Measurements from ENCODE around the gene ORC5.
"Not testable (repeated sequence)": the region's sequence is repeated elsewhere in the genome, so short reads cannot be mapped to it uniquely, and the experiment has no call there.

Gene ORC5

GRCh38 chr7:104207731-104208420 lies at the start of gene ORC5:
Gene ORC5 (minus strand): TSS chr7:104208013. CDS start chr7:104207904, 109 bp downstream.
- DNase-seq = peak; percentile 79

- DNase-seq = no peak
Measured at GRCh38 chr7:104255616-104256015, 47.8 kb upstream of the ORC5 start.

GRCh38 chr7:104255194-104255593 lies 47.4 kb upstream of the ORC5 start:
- no peak for DNase-seq

GRCh38 chr7:104254696-104255095 lies 46.9 kb upstream of the ORC5 start:
- no peak for DNase-seq

GRCh38 chr7:104252409-104253134 lies 44.8 kb upstream of the ORC5 start:
- DNase-seq = no peak

- no peak for DNase-seq
Measured at GRCh38 chr7:104242638-104243037, 34.8 kb upstream of the ORC5 start.

- DNase-seq = peak; percentile 21
Measured at GRCh38 chr7:104241538-104242209, 33.9 kb upstream of the ORC5 start.

GRCh38 chr7:104241135-104241534 lies 33.3 kb upstream of the ORC5 start:
- no peak for DNase-seq

- DNase-seq = no peak
Measured at GRCh38 chr7:104240401-104240800, 32.6 kb upstream of the ORC5 start.

GRCh38 chr7:104234990-104235389 lies 27.2 kb upstream of the ORC5 start:
- DNase-seq = not testable (repeated sequence)

- DNase-seq = peak; percentile 51
Measured at GRCh38 chr7:104231054-104232046, 23.5 kb upstream of the ORC5 start.

GRCh38 chr7:104230606-104231005 lies 22.8 kb upstream of the ORC5 start:
- DNase-seq = peak; percentile 41

- DNase-seq = no peak
Measured at GRCh38 chr7:104228442-104228841, 20.6 kb upstream of the ORC5 start.

GRCh38 chr7:104225451-104225850 lies 17.6 kb upstream of the ORC5 start:
- DNase-seq = no peak

GRCh38 chr7:104217620-104218019 lies 9.8 kb upstream of the ORC5 start:
- no peak for DNase-seq

GRCh38 chr7:104209063-104209462 lies 1.2 kb upstream of the ORC5 start:
- DNase-seq = no peak

- no peak for DNase-seq
Measured at GRCh38 chr7:104208421-104208780, 588 bp upstream of the ORC5 start.

- peak; percentile 2 for DNase-seq
Measured at GRCh38 chr7:104207348-104207730, 474 bp downstream of the ORC5 start.

- no peak for DNase-seq
Measured at GRCh38 chr7:104206841-104207240, 972 bp downstream of the ORC5 start.

GRCh38 chr7:104198673-104199278 lies 9.0 kb downstream of the ORC5 start:
- no peak for DNase-seq

- peak; percentile 1 for DNase-seq
Measured at GRCh38 chr7:104196161-104196560, 11.7 kb downstream of the ORC5 start.

GRCh38 chr7:104192434-104192833 lies 15.4 kb downstream of the ORC5 start:
- no peak for DNase-seq

Measured in fibroblast of skin of right quadriceps (primary cell).